B cell (primary cell): ENCODE results near the gene DDX27. TPM values are rescaled to one million over a fixed set of nuclear protein-coding genes. Genes with fewer than 3 reads are reported as not detected.
"Not testable (repeated sequence)": the region's sequence is repeated elsewhere in the genome, so short reads cannot be mapped to it uniquely, and the experiment has no call there.

Source experiments
- ATAC-seq: fragments of 200-7000 bp; cut with Tn5 transposase; one replicate; pipeline ENCODE4 v1.10.0; 2021; ENCODE audit warnings: low read depth, mild to moderate bottlenecking, moderate number of reproducible peaks, moderate library complexity
- CTCF ChIA-PET: fragments of 350-600 bp; sonication (Branson Sonifier 250); formaldehyde crosslinking; loops from one replicate; lab custom pipeline; 2021; ENCODE audit warnings: antibody characterized with exemption, inconsistent platforms; lab: Charles Lee
- POLR2A ChIA-PET: fragments of 350-600 bp; sonication (Branson Sonifier 250); formaldehyde crosslinking; loops from one replicate; lab custom pipeline; 2021; ENCODE audit warnings: antibody characterized with exemption; lab: Charles Lee
- DNase-seq: peaks from one replicate; pipeline ENCODE4 v3.0.0; 2013
- H2AFZ ChIP-seq: 2 replicates; pipeline ENCODE4 v1.6.1; 2012; ENCODE audit warnings: mild to moderate bottlenecking, low read depth, low read length; ENCODE audit not compliant: insufficient read depth, poor library complexity, severe bottlenecking
- H3K27ac ChIP-seq, 2 donors: 1 replicate in 1 of 2; 2 replicates in 1 of 2; pipeline ENCODE4 v1.5.1; 2012 to 2013; ENCODE audit warnings: low read length in 2 of 2, mild to moderate bottlenecking in 2 of 2, moderate library complexity in 1 of 2
- H3K27me3 ChIP-seq, 4 experiments: fragments of 200-600 bp in 1 of 4; sonication (generic) in 1 of 4; replicated peaks in 1 of 4; 1 replicate in 2 of 4; 2 replicates in 2 of 4; pipeline versions ENCODE4 v1.6.1 to v1.7.0; 2013 to 2016; ENCODE audit warnings: low read length in 3 of 4, mild to moderate bottlenecking in 2 of 4, mixed read lengths in 1 of 4, moderate library complexity in 1 of 4; ENCODE audit not compliant: insufficient read depth in 4 of 4, control insufficient read depth in 3 of 4; ENCODE audit errors: control extremely low read depth in 1 of 4
- H3K36me3 ChIP-seq, 2 experiments: replicated peaks in 1 of 2; 1 replicate in 1 of 2; 2 replicates in 1 of 2; pipeline versions ENCODE4 v1.6.1 to v1.7.1; 2013; ENCODE audit warnings: low read length in 1 of 2; ENCODE audit not compliant: insufficient read depth in 2 of 2, control insufficient read depth in 1 of 2; ENCODE audit errors: control extremely low read depth in 1 of 2, extremely low read depth in 1 of 2
- H3K4me1 ChIP-seq, 2 donors: fragments of 200-600 bp in 1 of 2; sonication (generic) in 1 of 2; 1 replicate in 1 of 2; 2 replicates in 1 of 2; pipeline versions ENCODE4 v1.5.1 to v1.6.1; 2013 to 2017; ENCODE audit warnings: low read length in 2 of 2; ENCODE audit not compliant: control insufficient read depth in 2 of 2, insufficient read depth in 2 of 2
- H3K4me2 ChIP-seq: replicated peaks from 2 replicates; pipeline ENCODE3; 2012; ENCODE audit warnings: mild to moderate bottlenecking, low read depth, low read length; ENCODE audit not compliant: poor library complexity, severe bottlenecking
- H3K4me3 ChIP-seq, 5 experiments: fragments of 200-600 bp in 1 of 5; sonication (generic) in 1 of 5; 1 replicate in 3 of 5; 2 replicates in 2 of 5; pipeline versions ENCODE4 v1.5.1 to v1.7.0; 2011 to 2016; ENCODE audit warnings: low read length in 4 of 5, mild to moderate bottlenecking in 4 of 5, low read depth in 2 of 5, control low read depth in 1 of 5, moderate library complexity in 1 of 5; ENCODE audit not compliant: insufficient read depth in 1 of 5; ENCODE audit errors: control extremely low read depth in 1 of 5, extremely low read depth in 1 of 5
- H3K79me2 ChIP-seq: fragments of 200-600 bp; sonication (generic); one replicate; pipeline ENCODE4 v1.6.0; 2016; ENCODE audit warnings: low read length; ENCODE audit not compliant: control insufficient read depth, insufficient read depth
- H3K9ac ChIP-seq: fragments of 200-600 bp; sonication (generic); 2 replicates; pipeline ENCODE4 v1.6.1; 2017; ENCODE audit warnings: mild to moderate bottlenecking, low read length, moderate library complexity
- H3K9me3 ChIP-seq, 3 donors: one replicate each; pipeline versions ENCODE4 v1.6.1 to v1.7.1; 2013; ENCODE audit warnings: low read length in 2 of 3; ENCODE audit not compliant: control insufficient read depth in 2 of 3, insufficient read depth in 1 of 3; ENCODE audit errors: control extremely low read depth in 1 of 3
- H4K20me1 ChIP-seq: 2 replicates; pipeline ENCODE4 v1.6.0; 2012; ENCODE audit warnings: mild to moderate bottlenecking, low read length; ENCODE audit not compliant: insufficient read depth, control insufficient read depth, poor library complexity, severe bottlenecking
- H3K27ac Mint-ChIP-seq: one replicate; pipeline ENCODE4 v1.8.0; 2021; ENCODE audit warnings: mixed read lengths
- H3K27me3 Mint-ChIP-seq: one replicate; pipeline ENCODE4 v1.8.0; 2021; ENCODE audit warnings: mixed read lengths
- H3K4me1 Mint-ChIP-seq: one replicate; pipeline ENCODE4 v1.8.0; 2021; ENCODE audit warnings: mixed read lengths
- H3K4me3 Mint-ChIP-seq: one replicate; pipeline ENCODE4 v1.8.0; 2021; ENCODE audit warnings: mixed read lengths
- H3K9me3 Mint-ChIP-seq: one replicate; pipeline ENCODE4 v1.8.0; 2022; ENCODE audit warnings: mixed read lengths; ENCODE audit not compliant: insufficient read depth
- EZH2 ChIP-seq: IDR thresholded peaks from 2 replicates; pipeline ENCODE4 v1.6.1; 2012; ENCODE audit warnings: borderline replicate concordance, low read depth, mild to moderate bottlenecking, moderate library complexity, low read length; ENCODE audit not compliant: insufficient read depth, poor library complexity, severe bottlenecking
- WGBS: methylation state at CpG from one replicate; pipeline ENCODE4 v1.1.5; 2013; ENCODE audit warnings: missing lambda C conversion rate; ENCODE audit not compliant: insufficient coverage; 5-methylcytosine and 5-hydroxymethylcytosine counted together
- intact Hi-C: fragments of 100-400 bp; cut with micrococcal nuclease; formaldehyde crosslinking; loops from one replicate; pipeline ENCODE4 v1.10.0; 2022
- polyA plus RNA-seq: library from polyadenylated mRNA; depleted of rRNA; stranded (reverse); fragments of >200 nt; gene quantifications from 2 replicates; pipeline ENCODE4 v1.2.3, GENCODE V29; 2012
- total RNA-seq, 2 donors: library from RNA; stranded (reverse); fragments of 120-200 nt in 1 of 2; gene quantifications; 1 replicate in 1 of 2; 2 replicates in 1 of 2; pipeline versions ENCODE4 v1.2.3 to v1.2.4, GENCODE V29; 2013 to 2022
- TF ChIP-seq, protein P1 (sequence below): fragments of 200-600 bp; IDR thresholded peaks from one replicate; pipeline ENCODE4 v1.8.0; 2022; ENCODE audit warnings: antibody characterized with exemption, mild to moderate bottlenecking

The DDX27 gene
- total and polyA plus RNA-seq, 2 donors (not counting 1 experiment from before 2014, with no cell fraction given) = 55.0 to 74.6 TPM

DNA sequence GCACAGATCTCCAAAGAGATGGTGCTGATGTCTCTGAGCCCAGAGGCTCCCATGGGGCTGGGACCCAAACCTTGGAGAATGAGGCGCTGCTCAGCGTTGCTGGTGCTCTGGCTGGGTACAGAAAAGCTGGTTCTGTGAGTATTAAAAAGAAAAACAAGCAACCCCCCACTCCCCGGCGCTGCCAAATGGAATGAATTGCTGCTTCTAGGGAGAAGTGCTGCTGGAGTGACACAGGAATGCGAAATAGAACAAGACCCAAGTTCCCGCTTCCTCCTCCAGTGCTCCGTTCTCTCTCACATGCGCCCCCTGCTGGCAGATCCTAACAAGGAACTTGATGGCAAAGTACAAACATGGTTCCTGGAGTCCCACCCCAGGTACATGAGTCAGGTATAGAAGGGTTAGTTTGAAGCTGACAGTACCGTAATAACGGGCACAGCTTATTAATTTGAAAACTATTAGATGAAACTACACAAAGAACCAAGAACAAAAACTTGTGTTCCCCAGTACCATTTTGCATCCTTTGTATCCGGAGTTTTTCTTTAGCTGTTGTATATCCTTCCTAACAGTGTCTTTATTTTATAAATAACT, 2.1 kb upstream of the DDX27 start:
- Mint-ChIP-seq H3K4me3 (peak overlapping the region; percentile 55), H3K27me3 (no peaks in the 10 kb centered on the region), H3K27ac (peak overlapping the region; percentile 46), H3K9me3 (no peaks in the 10 kb centered on the region), H3K4me1 (peaks cover 24% of the 10 kb centered on the region)
- TF ChIP-seq, protein P1, sequence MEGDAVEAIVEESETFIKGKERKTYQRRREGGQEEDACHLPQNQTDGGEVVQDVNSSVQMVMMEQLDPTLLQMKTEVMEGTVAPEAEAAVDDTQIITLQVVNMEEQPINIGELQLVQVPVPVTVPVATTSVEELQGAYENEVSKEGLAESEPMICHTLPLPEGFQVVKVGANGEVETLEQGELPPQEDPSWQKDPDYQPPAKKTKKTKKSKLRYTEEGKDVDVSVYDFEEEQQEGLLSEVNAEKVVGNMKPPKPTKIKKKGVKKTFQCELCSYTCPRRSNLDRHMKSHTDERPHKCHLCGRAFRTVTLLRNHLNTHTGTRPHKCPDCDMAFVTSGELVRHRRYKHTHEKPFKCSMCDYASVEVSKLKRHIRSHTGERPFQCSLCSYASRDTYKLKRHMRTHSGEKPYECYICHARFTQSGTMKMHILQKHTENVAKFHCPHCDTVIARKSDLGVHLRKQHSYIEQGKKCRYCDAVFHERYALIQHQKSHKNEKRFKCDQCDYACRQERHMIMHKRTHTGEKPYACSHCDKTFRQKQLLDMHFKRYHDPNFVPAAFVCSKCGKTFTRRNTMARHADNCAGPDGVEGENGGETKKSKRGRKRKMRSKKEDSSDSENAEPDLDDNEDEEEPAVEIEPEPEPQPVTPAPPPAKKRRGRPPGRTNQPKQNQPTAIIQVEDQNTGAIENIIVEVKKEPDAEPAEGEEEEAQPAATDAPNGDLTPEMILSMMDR = peak; percentile 83
- no peak for TF ChIP-seq EZH2
- Histone ChIP-seq H2AFZ (peak overlapping the region; percentile 86), H3K9me3 (peaks cover 0 to under 1% (median 0%) of the 10 kb centered on the region in 3 donors), H3K27ac (no peak overlapping the region), H3K79me2 (peaks cover 28% of the 10 kb centered on the region), H3K4me2 (peak overlapping the region; percentile 66), H3K4me3 (peak overlapping the region in 3 of 5 experiments; percentile 21 to 24 (median 21)), H3K9ac (no peak overlapping the region), H4K20me1 (peaks cover 7% of the 10 kb centered on the region), H3K36me3 (peaks cover 0 to 8% of the 10 kb centered on the region in 2 experiments), H3K4me1 (peaks cover 16 to 26% of the 10 kb centered on the region in 2 donors), H3K27me3 (no peaks in the 10 kb centered on the region)
- intact Hi-C loops = loop anchor here (5.0 kb wide), 1 partner anchor 295 kb away; the partner anchor contains the start of gene ARFGEF2
- POLR2A ChIA-PET = interaction anchor here (1.1 to 1.4 kb wide), 2 partner anchors 62 to 84 kb away, joined by 3 read pairs; no protein-coding TSS in a partner anchor
- peak; percentile 29 for ATAC-seq
- WGBS = no CpG with 5 or more reads among the region's 11 CpGs
- peak; percentile 90 for DNase-seq
- CTCF ChIA-PET = interaction anchor here (0.5 to 6.1 kb wide), 30 partner anchors 11 to 899 kb away, joined by 3 to 149 read pairs (median 4); partner anchors contain the start of gene CSE1L

DNA sequence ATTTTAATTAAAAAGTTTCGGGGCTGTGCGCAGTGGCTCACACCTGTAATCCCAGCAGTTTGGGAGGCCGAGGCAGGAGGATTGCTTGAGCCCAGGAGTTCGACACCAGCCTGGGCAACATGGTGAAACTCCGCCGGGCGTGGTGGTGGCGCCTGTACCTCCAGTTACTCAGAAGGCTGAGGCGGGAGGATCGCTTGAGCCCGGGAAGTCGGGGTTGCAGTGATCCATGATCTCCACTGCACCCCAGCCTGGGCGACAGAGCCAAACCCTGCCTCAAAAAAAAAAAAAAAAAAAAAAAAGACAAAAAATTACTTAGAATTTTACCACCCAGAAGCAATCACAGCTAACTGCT, 501 bp upstream of the DDX27 start:
- intact Hi-C loops = loop anchor here (1.0 to 5.0 kb wide), 3 partner anchors 30 to 296 kb away; partner anchors contain the start of genes ARFGEF2, STAU1 and ZNFX1
- not testable (repeated sequence) for H3K9me3 Mint-ChIP-seq, H4K20me1 ChIP-seq, H3K27me3 ChIP-seq, H3K27me3 Mint-ChIP-seq, H3K9me3 ChIP-seq, DNase-seq, ATAC-seq
- Histone ChIP-seq H3K79me2 (peaks cover 41% of the 10 kb centered on the region), H3K4me1 (peaks cover 16 to 26% of the 10 kb centered on the region in 2 donors), H3K4me2 (peak overlapping the region; percentile 82), H3K27ac (peak overlapping the region; percentile 95 to 97), H3K9ac (peak overlapping the region; percentile 0), H3K36me3 (peaks cover 0 to 22% of the 10 kb centered on the region in 2 experiments), H2AFZ (peak overlapping the region; percentile 79), H3K4me3 (peak overlapping the region in 1 of 5 experiments; percentile 79)
- peaks cover 24% of the 10 kb centered on the region for H3K4me1 Mint-ChIP-seq
- ChIA-PET CTCF (interaction anchor here (0.7 to 6.1 kb wide), 6 partner anchors 27 to 601 kb away, joined by 3 to 149 read pairs (median 4); no protein-coding TSS in a partner anchor), POLR2A (interaction anchor here (0.6 to 1.6 kb wide), 7 partner anchors 28 to 1216 kb away, joined by 3 to 12 read pairs (median 6); partner anchors contain the start of genes CSE1L and STAU1)
- peak overlapping the region; percentile 93 for H3K27ac Mint-ChIP-seq
- H3K4me3 Mint-ChIP-seq = peak overlapping the region; percentile 90
- WGBS = 92% methylated on average over 9 of the region's 13 CpGs
